HepG2 (cell line): ENCODE data around the gene LRRC25.
"Not testable (repeated sequence)": the region's sequence is repeated elsewhere in the genome, so short reads cannot be mapped to it uniquely, and the experiment has no call there.

Experiments
- ELF3 ChIP-seq: IDR thresholded peaks from 2 replicates; pipeline ENCODE4 v1.6.1; 2016; ENCODE audit warnings: missing genetic modification reagents, missing compliant biosample characterization
- FOXK2 ChIP-seq: fragments of 450-650 bp; IDR thresholded peaks from 2 replicates; pipeline ENCODE4 v1.6.1; 2016
- JUN ChIP-seq: sonication (generic); formaldehyde crosslinking; IDR thresholded peaks from 2 replicates; pipeline ENCODE4 v1.4.0; 2020; ENCODE audit warnings: mild to moderate bottlenecking, missing genetic modification reagents
- JUNB ChIP-seq: sonication (generic); formaldehyde crosslinking; IDR thresholded peaks from 2 replicates; pipeline ENCODE4 v1.8.0; 2022; ENCODE audit warnings: missing genetic modification reagents, mild to moderate bottlenecking, borderline replicate concordance
- JUND ChIP-seq: sonication (generic); formaldehyde crosslinking; IDR thresholded peaks from 2 replicates; pipeline ENCODE4 v1.8.0; 2022; ENCODE audit warnings: mild to moderate bottlenecking, missing genetic modification reagents
- PAWR ChIP-seq: sonication (generic); formaldehyde crosslinking; IDR thresholded peaks from 2 replicates; pipeline ENCODE4 v1.4.0; 2020; ENCODE audit warnings: missing genetic modification reagents, mild to moderate bottlenecking, borderline replicate concordance

DNA sequence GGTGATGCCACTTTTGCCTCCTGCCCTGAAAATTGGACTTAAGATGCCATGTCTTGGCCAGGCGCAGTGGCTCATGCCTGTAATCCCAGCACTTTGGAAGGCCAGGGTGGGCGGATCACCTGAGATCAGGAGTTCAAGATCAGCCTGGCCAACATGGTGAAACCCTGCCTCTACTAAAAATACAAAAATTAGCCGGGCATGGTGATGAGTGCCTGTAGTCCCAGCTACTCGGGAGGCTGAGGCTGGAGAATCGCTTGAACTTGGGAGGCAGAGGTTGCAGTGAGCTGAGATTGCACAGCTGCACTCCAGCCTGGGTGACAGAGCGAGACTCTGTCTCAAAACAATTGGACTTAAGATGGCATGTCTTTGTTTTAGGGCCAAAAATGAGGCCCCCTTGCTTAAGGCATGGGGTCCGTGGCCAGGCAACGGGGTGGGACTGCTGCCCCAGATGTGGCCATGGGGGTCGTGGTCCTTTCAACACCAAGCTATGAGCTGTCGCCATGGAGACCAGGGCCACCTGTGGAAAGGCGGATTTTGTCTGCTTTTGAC, 33.1 kb downstream of the LRRC25 start:
- TF ChIP-seq ELF3 (CRISPR knock-in tag); JUNB (CRISPR knock-in tag); JUN (CRISPR knock-in tag); PAWR; JUND (CRISPR knock-in tag); FOXK2: not testable (repeated sequence)
